NOMO-1 treated with dmso at 0.1 percent for 144 hours (cell line): Measurements from ENCODE around the gene TAF15.

Source experiments
- DNase-seq: peaks from one replicate; lab custom pipeline; 2025; ENCODE audit not compliant: unreplicated experiment; lab: John Stamatoyannopoulos, UW

Gene TAF15

GRCh38 chr17:35808962-35809854, at the start of gene TAF15:
TSS of gene TAF15 (plus strand) at chr17:35809484. CDS start at chr17:35809570, 86 bp downstream.
- DNase-seq = peak; percentile 97

DNA sequence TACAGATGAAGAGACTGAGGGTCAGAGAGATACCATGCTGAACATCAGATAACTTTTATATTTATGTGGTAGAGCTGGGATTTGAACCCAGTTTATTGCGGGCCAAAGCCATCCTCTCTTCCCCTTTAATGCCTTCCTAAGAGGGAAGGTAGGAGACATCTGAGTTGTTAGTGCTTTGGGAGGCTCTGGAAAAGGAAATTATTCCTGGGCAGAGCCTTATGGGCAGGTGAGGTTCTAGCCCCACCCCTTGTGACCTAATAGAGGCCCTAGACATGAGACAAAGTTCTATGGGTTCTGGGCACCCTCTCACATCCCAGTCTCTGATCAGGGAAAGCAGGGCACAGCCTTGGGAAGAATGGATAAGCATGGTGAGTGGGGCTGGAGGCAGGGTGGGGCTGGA, 48.7 kb upstream of the TAF15 start, which contains the start of gene C17orf50:
TSS of gene C17orf50 (plus strand) at position 301 of the 400 bp plus-strand sequence. CDS start at position 356, 55 bp downstream.
- no peak for DNase-seq

GRCh38 chr17:35761601-35762000, 47.7 kb upstream of the TAF15 start:
- no peak for DNase-seq

DNA sequence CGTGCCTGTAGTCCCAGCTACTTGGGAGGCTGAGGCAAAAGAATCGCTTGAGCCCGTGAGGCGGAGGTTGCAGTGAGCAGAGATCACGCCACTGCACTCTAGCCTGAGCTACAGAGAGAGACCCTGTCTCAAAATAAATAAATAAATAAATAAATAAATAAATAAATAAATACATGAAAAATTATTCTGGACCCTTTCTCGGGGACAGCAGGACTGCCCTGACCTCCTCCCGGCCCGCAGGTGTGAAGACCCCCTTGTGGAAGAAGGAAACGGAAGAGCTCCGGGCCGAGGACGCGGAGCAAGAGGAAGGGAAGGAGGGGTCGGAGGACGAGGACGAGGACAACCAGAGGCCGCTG, 45.5 kb upstream of the TAF15 start:
- DNase-seq = no peak

- peak; percentile 83 for DNase-seq
These were observed 44.9 kb upstream of the TAF15 start for GRCh38 chr17:35764123-35764991.

- DNase-seq = no peak
These were observed 44.1 kb upstream of the TAF15 start for GRCh38 chr17:35765086-35765710.

GRCh38 chr17:35765756-35766488, 43.4 kb upstream of the TAF15 start:
- DNase-seq = no peak

GRCh38 chr17:35766489-35766877, 42.8 kb upstream of the TAF15 start:
- DNase-seq = no peak

GRCh38 chr17:35766903-35767510, 42.3 kb upstream of the TAF15 start:
- DNase-seq = peak; percentile 22

GRCh38 chr17:35768797-35769196, 40.5 kb upstream of the TAF15 start:
- no peak for DNase-seq

DNA sequence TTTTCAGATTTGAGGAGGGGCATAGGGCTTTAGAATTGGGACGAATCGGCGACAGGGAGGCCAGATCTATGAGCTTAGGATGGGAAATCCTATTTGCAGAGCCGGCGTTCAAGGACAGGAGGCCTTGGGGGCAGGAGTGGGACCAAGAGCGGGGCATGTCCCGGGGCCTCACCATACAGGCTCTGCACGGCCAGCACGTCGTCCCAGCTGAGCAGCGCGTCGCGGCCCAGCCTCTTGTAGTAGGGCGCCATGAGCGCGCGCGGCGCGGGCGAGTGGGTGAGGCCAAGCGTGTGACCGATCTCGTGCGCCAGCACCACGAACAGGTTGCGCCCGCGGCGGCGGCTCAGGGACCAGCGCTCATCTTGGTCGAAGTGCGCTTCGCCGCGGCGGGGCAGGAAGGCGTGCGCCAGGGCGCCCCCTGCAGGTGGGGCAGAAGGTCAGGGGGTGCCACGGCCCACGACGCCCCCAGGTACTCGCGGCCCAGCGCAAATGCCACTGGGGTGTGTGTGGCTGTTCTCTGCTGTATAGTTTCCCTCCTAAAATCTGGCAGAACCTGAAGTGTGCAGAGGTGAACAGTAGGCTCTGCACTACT, 39.3 kb upstream of the TAF15 start:
- DNase-seq = no peak

GRCh38 chr17:35773129-35773528, 36.2 kb upstream of the TAF15 start:
- no peak for DNase-seq

- DNase-seq = no peak
These were observed 35.4 kb upstream of the TAF15 start for GRCh38 chr17:35773679-35774425.

- no peak for DNase-seq
These were observed 34.8 kb upstream of the TAF15 start for GRCh38 chr17:35774499-35774898.

DNA sequence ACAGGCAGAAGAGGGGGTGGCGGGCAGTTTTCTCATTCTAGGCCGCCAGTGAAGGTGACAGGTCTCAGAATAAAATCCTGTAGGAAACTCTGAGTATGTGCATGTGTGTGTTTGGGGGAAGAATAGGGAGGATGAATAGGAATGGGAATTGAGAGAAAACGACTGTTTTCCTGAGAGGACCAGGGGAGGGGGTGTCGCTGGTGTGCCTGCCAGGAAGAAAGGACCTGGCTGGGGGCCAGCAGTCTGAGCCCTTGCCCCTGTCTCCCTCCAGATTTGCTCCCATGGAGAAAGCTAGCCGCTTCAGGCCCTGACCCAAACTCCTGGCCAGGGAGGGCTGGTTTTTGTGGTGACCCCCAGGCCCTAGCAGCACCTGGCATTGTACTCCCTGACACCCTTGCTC, 34.2 kb upstream of the TAF15 start:
- no peak for DNase-seq

DNA sequence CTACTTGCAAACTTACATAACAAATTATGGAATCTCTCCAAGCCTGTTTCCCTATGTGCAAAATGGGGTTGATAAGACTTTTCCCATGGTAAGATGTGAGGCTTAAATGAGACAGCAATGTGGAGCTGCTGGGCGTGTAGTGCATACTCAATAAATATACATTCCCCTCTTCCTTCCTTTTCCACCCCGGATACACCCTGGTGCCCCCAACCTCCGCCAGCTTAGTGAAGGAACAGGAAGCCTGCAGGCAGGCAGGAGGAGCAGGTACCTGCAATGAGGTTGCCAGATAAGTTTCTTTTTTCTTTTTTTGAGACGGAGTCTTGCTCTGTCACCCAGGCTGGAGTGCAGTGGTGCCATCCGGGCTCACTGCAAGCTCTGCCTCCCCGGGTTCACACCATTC, 33.7 kb upstream of the TAF15 start:
- DNase-seq = no peak

- DNase-seq = no peak
These were observed 30.6 kb upstream of the TAF15 start for GRCh38 chr17:35778641-35779196.

DNA sequence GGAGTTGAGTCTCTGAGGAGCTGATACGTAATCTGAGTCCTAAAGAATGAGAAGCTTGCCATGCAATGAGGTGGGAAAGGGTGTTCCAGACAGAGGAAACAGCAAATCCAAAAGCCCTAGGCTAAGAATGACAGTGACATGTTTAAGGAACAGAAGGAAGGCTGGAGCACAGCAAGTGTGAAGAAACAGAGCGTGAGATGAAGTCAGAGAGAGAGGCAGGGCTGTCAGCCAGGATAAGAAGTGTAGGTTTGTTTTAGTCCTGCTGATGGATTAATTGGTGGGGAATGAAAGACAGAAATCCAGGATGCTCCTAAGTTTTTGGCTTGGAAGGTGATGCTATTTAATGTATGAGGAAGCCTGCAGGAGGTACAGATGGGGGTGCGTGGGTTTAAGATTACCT, 28.3 kb upstream of the TAF15 start:
- DNase-seq = no peak

GRCh38 chr17:35784895-35785294, 24.4 kb upstream of the TAF15 start:
- DNase-seq = no peak
